ENCODE measurements around the gene SLC45A1.
"Not testable (repeated sequence)": the region's sequence is repeated elsewhere in the genome, so short reads cannot be mapped to it uniquely, and the experiment has no call there.

- not testable (repeated sequence) for TF ChIP-seq CTCF, POLR2A, POLR2AphosphoS5 (IDR thresholded peaks at IDR 0.05)
Measured at GRCh38 chr1:8380310-8380709, 62.4 kb downstream of the SLC45A1 start.
